ENCODE results near the gene B4GALNT3. TPM values are rescaled to one million over a fixed set of nuclear protein-coding genes. Genes with fewer than 3 reads are reported as not detected.

The B4GALNT3 gene
- total and polyA plus RNA-seq, 2 of the 13 experiments (the other 11 are each of a cell fraction or from before 2014, with no cell fraction given), result 3.2 to 4.4 TPM

DNA sequence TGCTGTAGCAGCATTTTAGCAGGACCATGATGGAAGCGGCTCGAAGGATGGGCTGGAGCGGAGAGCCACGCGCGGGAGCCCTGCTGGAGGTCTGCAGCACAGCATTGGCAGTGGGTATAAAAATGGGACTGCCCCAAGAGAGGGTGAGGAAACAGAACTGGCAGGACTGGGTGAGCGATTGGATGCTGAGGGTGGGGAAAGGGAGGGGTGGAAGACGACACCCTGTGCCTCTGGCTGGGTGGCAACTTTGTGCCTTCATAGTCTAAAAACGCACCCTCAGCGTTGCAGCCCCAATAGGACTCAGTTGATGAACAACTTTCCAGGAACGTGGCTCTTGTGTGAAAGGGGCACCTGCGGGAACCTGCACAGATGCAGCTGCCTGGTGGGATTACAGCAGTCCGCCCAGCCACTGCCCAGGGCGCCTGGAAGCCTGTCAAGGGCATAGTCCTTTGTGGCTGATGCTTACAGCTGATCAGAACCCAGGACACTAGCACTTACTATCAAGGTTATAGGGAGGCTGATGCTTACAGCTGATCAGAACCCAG lies 130.5 kb downstream of the B4GALNT3 start:
- no peaks in the 10 kb centered on the region for H3K79me2 ChIP-seq (ENCODE audit: insufficient read depth, low read length)
- in situ Hi-C loops (cut with HindIII; ENCODE audit: extremely low pct_ligation_motif_present, low pct_unique_long_range_greater_than_20kb), result no loop called here
- TF ChIP-seq ZNF124 (CRISPR knock-in tag; IDR thresholded peaks at IDR 0.05) (no peak), NCOR1 (IDR thresholded peaks at IDR 0.05; ENCODE audit: borderline replicate concordance, low read length) (no peak)
- TF ChIP-seq, protein P1, sequence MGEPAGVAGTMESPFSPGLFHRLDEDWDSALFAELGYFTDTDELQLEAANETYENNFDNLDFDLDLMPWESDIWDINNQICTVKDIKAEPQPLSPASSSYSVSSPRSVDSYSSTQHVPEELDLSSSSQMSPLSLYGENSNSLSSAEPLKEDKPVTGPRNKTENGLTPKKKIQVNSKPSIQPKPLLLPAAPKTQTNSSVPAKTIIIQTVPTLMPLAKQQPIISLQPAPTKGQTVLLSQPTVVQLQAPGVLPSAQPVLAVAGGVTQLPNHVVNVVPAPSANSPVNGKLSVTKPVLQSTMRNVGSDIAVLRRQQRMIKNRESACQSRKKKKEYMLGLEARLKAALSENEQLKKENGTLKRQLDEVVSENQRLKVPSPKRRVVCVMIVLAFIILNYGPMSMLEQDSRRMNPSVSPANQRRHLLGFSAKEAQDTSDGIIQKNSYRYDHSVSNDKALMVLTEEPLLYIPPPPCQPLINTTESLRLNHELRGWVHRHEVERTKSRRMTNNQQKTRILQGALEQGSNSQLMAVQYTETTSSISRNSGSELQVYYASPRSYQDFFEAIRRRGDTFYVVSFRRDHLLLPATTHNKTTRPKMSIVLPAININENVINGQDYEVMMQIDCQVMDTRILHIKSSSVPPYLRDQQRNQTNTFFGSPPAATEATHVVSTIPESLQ (CRISPR knock-in tag; conservative IDR thresholded peaks at IDR 0.05), result no peak
- TF ChIP-seq, protein P2, sequence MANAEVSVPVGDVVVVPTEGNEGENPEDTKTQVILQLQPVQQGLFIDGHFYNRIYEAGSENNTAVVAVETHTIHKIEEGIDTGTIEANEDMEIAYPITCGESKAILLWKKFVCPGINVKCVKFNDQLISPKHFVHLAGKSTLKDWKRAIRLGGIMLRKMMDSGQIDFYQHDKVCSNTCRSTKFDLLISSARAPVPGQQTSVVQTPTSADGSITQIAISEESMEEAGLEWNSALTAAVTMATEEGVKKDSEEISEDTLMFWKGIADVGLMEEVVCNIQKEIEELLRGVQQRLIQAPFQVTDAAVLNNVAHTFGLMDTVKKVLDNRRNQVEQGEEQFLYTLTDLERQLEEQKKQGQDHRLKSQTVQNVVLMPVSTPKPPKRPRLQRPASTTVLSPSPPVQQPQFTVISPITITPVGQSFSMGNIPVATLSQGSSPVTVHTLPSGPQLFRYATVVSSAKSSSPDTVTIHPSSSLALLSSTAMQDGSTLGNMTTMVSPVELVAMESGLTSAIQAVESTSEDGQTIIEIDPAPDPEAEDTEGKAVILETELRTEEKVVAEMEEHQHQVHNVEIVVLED (CRISPR knock-in tag; IDR thresholded peaks at IDR 0.05; ENCODE audit: borderline replicate concordance), result no peak
- TF ChIP-seq, protein P3, sequence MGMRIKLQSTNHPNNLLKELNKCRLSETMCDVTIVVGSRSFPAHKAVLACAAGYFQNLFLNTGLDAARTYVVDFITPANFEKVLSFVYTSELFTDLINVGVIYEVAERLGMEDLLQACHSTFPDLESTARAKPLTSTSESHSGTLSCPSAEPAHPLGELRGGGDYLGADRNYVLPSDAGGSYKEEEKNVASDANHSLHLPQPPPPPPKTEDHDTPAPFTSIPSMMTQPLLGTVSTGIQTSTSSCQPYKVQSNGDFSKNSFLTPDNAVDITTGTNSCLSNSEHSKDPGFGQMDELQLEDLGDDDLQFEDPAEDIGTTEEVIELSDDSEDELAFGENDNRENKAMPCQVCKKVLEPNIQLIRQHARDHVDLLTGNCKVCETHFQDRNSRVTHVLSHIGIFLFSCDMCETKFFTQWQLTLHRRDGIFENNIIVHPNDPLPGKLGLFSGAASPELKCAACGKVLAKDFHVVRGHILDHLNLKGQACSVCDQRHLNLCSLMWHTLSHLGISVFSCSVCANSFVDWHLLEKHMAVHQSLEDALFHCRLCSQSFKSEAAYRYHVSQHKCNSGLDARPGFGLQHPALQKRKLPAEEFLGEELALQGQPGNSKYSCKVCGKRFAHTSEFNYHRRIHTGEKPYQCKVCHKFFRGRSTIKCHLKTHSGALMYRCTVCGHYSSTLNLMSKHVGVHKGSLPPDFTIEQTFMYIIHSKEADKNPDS (CRISPR knock-in tag; IDR thresholded peaks at IDR 0.05), result no peak
- no TSS peak for BruUV-seq (replicated peaks)
- H3K9me3 ChIP-seq (ENCODE audit: low read length), result no peaks in the 10 kb centered on the region
- POLR2A ChIA-PET, result no interaction called here
- H3K27ac ChIP-seq (ENCODE audit: extremely low read length, insufficient read depth, low read length), result no peak overlapping the region
- no peaks in the 10 kb centered on the region for H3K27me3 ChIP-seq (ENCODE audit: control insufficient read depth in 1 of 2, insufficient read depth in 2 of 2, low read length in 2 of 2)
- H3K4me1 ChIP-seq (ENCODE audit: insufficient read depth, low read length), result peaks cover 67% of the 10 kb centered on the region
- no peak overlapping the region for H3K4me2 ChIP-seq (ENCODE audit: low read depth, low read length)
- FAIRE-seq (no peak), DNase-seq (ENCODE audit: low spot score) (no peak), ATAC-seq (no peak)
- no peak overlapping the region for H2AFZ ChIP-seq (ENCODE audit: low read length)
- H3K9ac ChIP-seq (ENCODE audit: insufficient read depth, low read depth, low read length), result no peak overlapping the region
- intact Hi-C loops (cut with micrococcal nuclease; ENCODE audit: unreplicated experiment), result no loop called here
- no peaks in the 10 kb centered on the region for H4K20me1 ChIP-seq (ENCODE audit: insufficient read depth, low read length)
- H3K36me3 ChIP-seq (replicated peaks in 1 of 2; ENCODE audit: control insufficient read depth in 1 of 2, insufficient read depth in 2 of 2, low read length in 2 of 2), result no peaks in the 10 kb centered on the region
- CTCF ChIA-PET (ENCODE audit: low intra/inter-chr PET ratio, low total read pairs), result no interaction called here
- H3K4me3 ChIP-seq (replicated peaks in 1 of 3; ENCODE audit: insufficient read depth in 1 of 3, low read depth in 2 of 3, low read length in 3 of 3), result no peak overlapping the region
- 81% methylated on average over 12 of the region's 14 CpGs for WGBS (ENCODE audit: low lambda C conversion rate)
